ENCODE results near the gene PPM1G.

The PPM1G gene

DNA sequence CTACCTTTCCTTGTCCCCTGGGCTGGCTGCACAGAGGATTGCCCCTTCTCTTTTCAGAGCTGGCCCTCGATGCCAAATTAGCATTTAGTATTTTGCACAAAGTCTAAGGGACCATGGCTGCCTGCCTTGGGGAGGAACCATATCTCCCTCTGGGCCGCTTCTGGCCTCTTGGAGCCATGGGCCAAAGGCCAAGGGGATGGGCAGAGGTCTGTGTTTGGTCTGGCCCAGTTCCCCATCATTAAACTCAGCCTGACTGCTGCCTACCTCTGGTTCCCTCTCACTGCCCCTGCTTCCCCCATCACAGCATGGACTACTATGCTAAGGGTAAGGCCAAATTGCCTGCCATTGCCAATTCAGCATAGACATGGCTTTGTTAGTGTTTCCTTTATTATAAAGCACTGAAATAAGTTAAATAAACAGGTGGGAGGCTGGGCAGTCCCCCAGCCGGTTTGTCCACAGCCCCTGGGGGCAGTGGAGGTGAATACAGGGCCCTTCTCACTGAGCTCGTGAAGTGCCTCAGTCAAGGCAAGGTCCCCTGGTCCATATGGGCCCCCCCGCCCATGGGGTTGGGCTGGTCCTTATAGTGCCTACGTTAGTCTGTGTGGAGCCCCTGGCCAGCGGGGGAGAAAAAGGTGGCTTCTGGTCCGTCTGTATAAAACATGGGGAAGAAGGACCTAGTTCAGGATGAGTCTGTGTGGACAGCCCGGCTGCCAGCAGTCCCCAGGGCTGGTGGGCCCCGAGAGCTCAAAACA is 32.3 kb downstream of the PPM1G start:
- DNase-seq (ENCODE audit: extremely low spot score) = no peak
- TF ChIP-seq ELF4 (IDR thresholded peaks at IDR 0.05) = no peak
- CTCF ChIA-PET = no interaction called here
- POLR2A ChIA-PET = interaction anchor here (1.0 to 2.2 kb wide), 2 partner anchors 20 to 33 kb away, joined by 4 to 10 read pairs; partner anchors contain the start of genes GTF3C2 and PPM1G

DNA sequence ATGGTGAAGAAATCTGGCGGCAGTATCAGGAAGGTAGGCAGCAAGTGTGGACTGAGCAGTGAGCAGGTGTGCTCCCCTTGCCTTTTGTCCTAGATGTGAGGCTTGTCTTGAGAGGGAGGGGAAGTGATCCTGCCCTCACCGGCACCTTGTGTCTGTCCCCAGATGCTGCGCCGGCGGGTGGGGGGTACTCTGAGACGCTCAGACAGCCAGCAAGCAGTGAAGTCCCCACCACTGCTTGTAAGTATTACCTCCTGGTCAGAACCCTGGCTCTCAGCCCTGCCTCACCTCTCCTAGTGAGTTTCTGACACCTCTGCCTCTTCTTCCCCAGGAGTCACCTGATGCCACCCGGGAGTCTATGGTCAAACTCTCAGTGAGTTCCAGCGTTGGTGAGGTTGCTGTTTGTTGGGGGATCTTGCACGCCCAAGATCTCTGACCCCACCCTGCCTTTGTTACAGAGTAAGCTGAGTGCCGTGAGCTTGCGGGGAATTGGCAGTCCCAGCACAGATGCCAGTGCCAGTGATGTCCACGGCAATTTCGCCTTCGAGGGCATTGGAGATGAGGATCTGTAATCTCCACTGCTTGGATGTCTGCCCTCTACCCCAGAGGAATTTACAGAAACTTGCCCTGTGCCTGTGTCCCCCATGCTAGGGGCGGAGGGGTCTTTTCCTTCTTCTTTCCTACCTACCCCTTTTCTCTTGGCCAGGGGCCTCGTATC is 33.1 kb downstream of the PPM1G start:
- ChIA-PET CTCF (no interaction called here), POLR2A (interaction anchor here (2.2 kb wide), 1 partner anchor 20 kb away, joined by 10 read pairs; the partner anchor contains the start of gene GTF3C2)
- no peak for TF ChIP-seq BHLHE40 (IDR thresholded peaks at IDR 0.05; ENCODE audit: borderline replicate concordance)
- no peak for TF ChIP-seq L3MBTL2 (conservative IDR thresholded peaks at IDR 0.05)
- no peak for TF ChIP-seq SP1 (IDR thresholded peaks at IDR 0.05)
- no peak for TF ChIP-seq ELF4 (IDR thresholded peaks at IDR 0.05)
- no peak for TF ChIP-seq ZNF384 (IDR thresholded peaks at IDR 0.05)
- TF ChIP-seq HDGF (IDR thresholded peaks at IDR 0.05; ENCODE audit: borderline replicate concordance) = no peak
- DNase-seq (ENCODE audit: extremely low spot score) = no peak

- no peak for TF ChIP-seq SUZ12 (IDR thresholded peaks at IDR 0.05)
- no peak for TF ChIP-seq ZNF384 (IDR thresholded peaks at IDR 0.05)
- no peak for TF ChIP-seq NFRKB (IDR thresholded peaks at IDR 0.05)
- no peak for TF ChIP-seq PKNOX1 (IDR thresholded peaks at IDR 0.05)
- TF ChIP-seq CTBP1 (IDR thresholded peaks at IDR 0.05; ENCODE audit: borderline replicate concordance) = no peak
- TF ChIP-seq FOXK2 (IDR thresholded peaks at IDR 0.05) = no peak
- TF ChIP-seq ARNT (IDR thresholded peaks at IDR 0.05) = no peak
- no peak for TF ChIP-seq LEF1 (IDR thresholded peaks at IDR 0.05; ENCODE audit: borderline replicate concordance)
- no peak for TF ChIP-seq HDGF (IDR thresholded peaks at IDR 0.05; ENCODE audit: borderline replicate concordance)
- TF ChIP-seq FOXA1 (IDR thresholded peaks at IDR 0.05) = no peak
- TF ChIP-seq TARDBP (IDR thresholded peaks at IDR 0.05) = no peak
- TF ChIP-seq FOXM1 (IDR thresholded peaks at IDR 0.05; ENCODE audit: borderline replicate concordance) = no peak
- TF ChIP-seq SP1 (IDR thresholded peaks at IDR 0.05) = no peak
- TF ChIP-seq BHLHE40 (IDR thresholded peaks at IDR 0.05; ENCODE audit: borderline replicate concordance) = no peak
- DNase-seq (ENCODE audit: extremely low spot score) = no peak
- CTCF ChIA-PET = no interaction called here
- POLR2A ChIA-PET = interaction anchor here (1.1 to 1.7 kb wide), 2 partner anchors 13 to 18 kb away, joined by 3 read pairs; no protein-coding TSS in a partner anchor
These were observed 33.8 kb downstream of the PPM1G start for GRCh38 chr2:27375513-27376099.

DNA sequence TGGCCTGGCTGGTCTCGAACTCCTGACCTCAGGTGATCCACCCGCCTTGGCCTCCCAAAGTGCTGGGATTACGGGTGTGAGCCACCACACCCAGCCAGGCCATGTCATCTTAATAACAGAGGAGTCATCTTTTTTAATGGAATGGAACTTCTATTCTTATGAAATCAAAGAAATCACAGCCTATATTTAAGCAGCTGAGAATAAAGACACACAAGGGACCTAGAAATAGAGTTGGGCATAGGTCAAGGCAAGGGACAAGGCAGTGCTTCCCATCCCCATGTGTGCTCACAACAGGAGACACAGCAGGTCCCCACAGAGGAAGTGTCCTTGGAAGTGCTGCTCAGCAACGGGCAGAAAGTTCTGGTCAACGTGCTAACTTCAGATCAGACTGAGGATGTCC is 35.8 kb downstream of the PPM1G start:
- ChIA-PET POLR2A (interaction anchor here (1.7 to 3.4 kb wide), 2 partner anchors 11 to 17 kb away, joined by 3 to 21 read pairs; partner anchors contain the start of gene GTF3C2), CTCF (no interaction called here)
- DNase-seq (ENCODE audit: extremely low spot score) = no peak
- TF ChIP-seq TARDBP (IDR thresholded peaks at IDR 0.05) = no peak
- TF ChIP-seq CTBP1 (IDR thresholded peaks at IDR 0.05; ENCODE audit: borderline replicate concordance) = no peak
- no peak for TF ChIP-seq FOXK2 (IDR thresholded peaks at IDR 0.05)
- TF ChIP-seq L3MBTL2 (conservative IDR thresholded peaks at IDR 0.05) = no peak
- TF ChIP-seq BHLHE40 (IDR thresholded peaks at IDR 0.05; ENCODE audit: borderline replicate concordance) = no peak
- TF ChIP-seq ZNF384 (IDR thresholded peaks at IDR 0.05) = no peak
- no peak for TF ChIP-seq PKNOX1 (IDR thresholded peaks at IDR 0.05)
- no peak for TF ChIP-seq FOXA1 (IDR thresholded peaks at IDR 0.05)
- no peak for TF ChIP-seq HDGF (IDR thresholded peaks at IDR 0.05; ENCODE audit: borderline replicate concordance)
- TF ChIP-seq ARNT (IDR thresholded peaks at IDR 0.05) = no peak
- TF ChIP-seq FOXM1 (IDR thresholded peaks at IDR 0.05; ENCODE audit: borderline replicate concordance) = no peak
- TF ChIP-seq NFRKB (IDR thresholded peaks at IDR 0.05) = no peak
- no peak for TF ChIP-seq SP1 (IDR thresholded peaks at IDR 0.05)
- TF ChIP-seq ELF4 (IDR thresholded peaks at IDR 0.05) = no peak
- TF ChIP-seq LEF1 (IDR thresholded peaks at IDR 0.05; ENCODE audit: borderline replicate concordance) = no peak

GRCh38 chr2:27372937-27373336 is 36.5 kb downstream of the PPM1G start:
- POLR2A ChIA-PET = interaction anchor here (3.4 kb wide), 1 partner anchor 16 kb away, joined by 21 read pairs; the partner anchor contains the start of gene GTF3C2
- CTCF ChIA-PET = no interaction called here
- no peak for TF ChIP-seq FOXK2 (IDR thresholded peaks at IDR 0.05)
- no peak for TF ChIP-seq CTBP1 (IDR thresholded peaks at IDR 0.05; ENCODE audit: borderline replicate concordance)
- TF ChIP-seq LEF1 (IDR thresholded peaks at IDR 0.05; ENCODE audit: borderline replicate concordance) = no peak
- TF ChIP-seq FOXA1 (IDR thresholded peaks at IDR 0.05) = no peak
- TF ChIP-seq SUZ12 (IDR thresholded peaks at IDR 0.05) = no peak
- no peak for TF ChIP-seq PKNOX1 (IDR thresholded peaks at IDR 0.05)
- no peak for TF ChIP-seq FOXM1 (IDR thresholded peaks at IDR 0.05; ENCODE audit: borderline replicate concordance)
- no peak for TF ChIP-seq TARDBP (IDR thresholded peaks at IDR 0.05)
- TF ChIP-seq ELF4 (IDR thresholded peaks at IDR 0.05) = no peak
- no peak for TF ChIP-seq BHLHE40 (IDR thresholded peaks at IDR 0.05; ENCODE audit: borderline replicate concordance)
- TF ChIP-seq ARNT (IDR thresholded peaks at IDR 0.05) = no peak
- DNase-seq (ENCODE audit: extremely low spot score) = no peak
